Stimulated activated CD8-positive, alpha-beta memory T cell treated with anti-CD3 and anti-CD28 coated beads, Interleukin-2, amount 100 ng/mL, for 48 hours (primary cell): ENCODE measurements around the gene LCN9.

Source experiments
- DNase-seq, 2 donors: peaks; one replicate each; pipeline ENCODE4 v3.0.0-alpha.2; 2020; ENCODE audit warnings: low read depth in 2 of 2

Gene LCN9

GRCh38 chr9:135698767-135699166, 35.7 kb downstream of the LCN9 start:
- no peak for DNase-seq

- no peak for DNase-seq
Observed at GRCh38 chr9:135699440-135699839, 36.3 kb downstream of the LCN9 start, which contains the start of gene SOHLH1. SOHLH1 (minus strand) TSS chr9:135699481; CDS start chr9:135699467, 14 bp downstream.

- no peak for DNase-seq
Observed at GRCh38 chr9:135700525-135700924, 37.4 kb downstream of the LCN9 start.

- no peak for DNase-seq
Observed at GRCh38 chr9:135701067-135701958, 38.2 kb downstream of the LCN9 start.

- DNase-seq, result peak; percentile 22 to 57
Observed at GRCh38 chr9:135701959-135702721, 39.0 kb downstream of the LCN9 start, which contains the start of gene KCNT1. KCNT1 (plus strand) TSS chr9:135702185; CDS start chr9:135702259, 74 bp downstream.

GRCh38 chr9:135703726-135704125, 40.6 kb downstream of the LCN9 start:
- DNase-seq, result no peak

GRCh38 chr9:135704483-135704882, 41.4 kb downstream of the LCN9 start:
- no peak for DNase-seq

- no peak for DNase-seq
Observed at GRCh38 chr9:135705376-135705775, 42.3 kb downstream of the LCN9 start.

GRCh38 chr9:135706288-135706687, 43.2 kb downstream of the LCN9 start:
- DNase-seq, result no peak

- DNase-seq, result no peak
Observed at GRCh38 chr9:135707252-135708138, 44.4 kb downstream of the LCN9 start.

GRCh38 chr9:135708164-135708563, 45.1 kb downstream of the LCN9 start:
- DNase-seq, result no peak

- DNase-seq, result no peak
Observed at GRCh38 chr9:135711391-135711790, 48.3 kb downstream of the LCN9 start.

- no peak for DNase-seq
Observed at GRCh38 chr9:135711881-135712280, 48.8 kb downstream of the LCN9 start.

- no peak for DNase-seq
Observed at GRCh38 chr9:135712613-135713295, 49.6 kb downstream of the LCN9 start.

GRCh38 chr9:135714242-135715055, 51.3 kb downstream of the LCN9 start:
- DNase-seq, result no peak

- no peak for DNase-seq
Observed at GRCh38 chr9:135715056-135715595, 52.0 kb downstream of the LCN9 start.

GRCh38 chr9:135716045-135716444, 52.9 kb downstream of the LCN9 start:
- DNase-seq, result no peak
